Stimulated activated CD4-positive, alpha-beta T cell treated with anti-CD3 and anti-CD28 coated beads, Interleukin-12 subunit alpha, Interleukin-12 subunit beta, amount 100 ng/mL, for 4 hours (primary cell): Measurements from ENCODE around the gene RASGRP2.
"Not testable (repeated sequence)": the region's sequence is repeated elsewhere in the genome, so short reads cannot be mapped to it uniquely, and the experiment has no call there.

Experiments used
- DNase-seq: peaks from one replicate; pipeline ENCODE4 v3.0.0-alpha.2; 2020

Gene RASGRP2

GRCh38 chr11:64717268-64717578, 26.7 kb downstream of the RASGRP2 start:
- DNase-seq, result no peak

GRCh38 chr11:64716473-64717267, 27.3 kb downstream of the RASGRP2 start:
- no peak for DNase-seq

- DNase-seq, result no peak
Measured at GRCh38 chr11:64715756-64716472, 28.0 kb downstream of the RASGRP2 start.

- DNase-seq, result no peak
Measured at GRCh38 chr11:64715110-64715509, 28.8 kb downstream of the RASGRP2 start.

- no peak for DNase-seq
Measured at GRCh38 chr11:64714666-64715065, 29.3 kb downstream of the RASGRP2 start.

- DNase-seq, result no peak
Measured at GRCh38 chr11:64713781-64714363, 30.1 kb downstream of the RASGRP2 start.

- DNase-seq, result no peak
Measured at GRCh38 chr11:64713016-64713707, 30.8 kb downstream of the RASGRP2 start.

DNA sequence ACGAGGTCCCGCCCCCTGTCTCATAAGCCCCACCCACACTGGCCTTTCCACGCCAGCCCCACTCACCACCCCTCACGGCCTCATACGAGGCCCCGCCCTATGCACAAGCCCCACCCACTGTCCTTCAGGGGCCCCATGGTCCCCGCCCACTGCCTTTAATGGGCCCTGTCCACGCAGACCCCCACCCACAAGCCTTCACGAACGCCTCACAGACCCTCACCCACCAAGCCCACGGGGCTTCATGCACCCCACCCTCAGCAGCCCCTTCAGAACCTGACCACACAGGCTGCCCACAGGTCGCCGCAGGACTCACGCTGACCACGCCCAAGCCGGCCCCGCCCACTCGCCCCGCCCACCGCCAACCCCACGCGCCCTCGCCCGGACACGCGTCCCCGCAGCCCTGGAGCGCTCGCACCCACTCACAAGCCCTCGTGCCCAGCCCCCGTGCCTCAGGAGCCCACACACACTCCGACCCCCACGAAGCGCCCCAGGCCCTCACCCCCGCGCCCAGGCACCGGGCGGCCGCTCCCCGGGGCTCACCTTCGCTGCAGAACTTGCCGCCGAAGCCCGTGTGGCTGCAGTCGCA, 31.4 kb downstream of the RASGRP2 start:
- no peak for DNase-seq

DNA sequence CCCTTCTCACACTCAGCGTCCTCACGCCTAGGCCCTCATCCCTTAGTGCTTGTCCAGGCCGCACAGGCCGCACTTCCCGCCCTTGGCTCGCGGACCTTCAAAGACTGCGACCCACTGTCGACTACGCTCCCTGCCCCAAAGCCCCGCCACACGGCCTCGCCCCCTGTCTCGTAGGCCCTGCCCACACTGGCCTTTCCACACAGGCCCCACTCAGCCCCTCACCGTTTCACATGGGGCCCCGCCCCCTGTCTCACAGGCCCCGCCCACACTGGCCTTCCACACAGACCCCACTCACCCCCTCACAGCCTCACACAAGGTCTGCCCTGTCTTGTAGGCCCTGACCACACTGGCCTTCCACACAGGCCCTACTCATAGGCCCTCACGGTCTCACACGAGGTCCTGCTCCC, 32.0 kb downstream of the RASGRP2 start:
- DNase-seq, result no peak

DNA sequence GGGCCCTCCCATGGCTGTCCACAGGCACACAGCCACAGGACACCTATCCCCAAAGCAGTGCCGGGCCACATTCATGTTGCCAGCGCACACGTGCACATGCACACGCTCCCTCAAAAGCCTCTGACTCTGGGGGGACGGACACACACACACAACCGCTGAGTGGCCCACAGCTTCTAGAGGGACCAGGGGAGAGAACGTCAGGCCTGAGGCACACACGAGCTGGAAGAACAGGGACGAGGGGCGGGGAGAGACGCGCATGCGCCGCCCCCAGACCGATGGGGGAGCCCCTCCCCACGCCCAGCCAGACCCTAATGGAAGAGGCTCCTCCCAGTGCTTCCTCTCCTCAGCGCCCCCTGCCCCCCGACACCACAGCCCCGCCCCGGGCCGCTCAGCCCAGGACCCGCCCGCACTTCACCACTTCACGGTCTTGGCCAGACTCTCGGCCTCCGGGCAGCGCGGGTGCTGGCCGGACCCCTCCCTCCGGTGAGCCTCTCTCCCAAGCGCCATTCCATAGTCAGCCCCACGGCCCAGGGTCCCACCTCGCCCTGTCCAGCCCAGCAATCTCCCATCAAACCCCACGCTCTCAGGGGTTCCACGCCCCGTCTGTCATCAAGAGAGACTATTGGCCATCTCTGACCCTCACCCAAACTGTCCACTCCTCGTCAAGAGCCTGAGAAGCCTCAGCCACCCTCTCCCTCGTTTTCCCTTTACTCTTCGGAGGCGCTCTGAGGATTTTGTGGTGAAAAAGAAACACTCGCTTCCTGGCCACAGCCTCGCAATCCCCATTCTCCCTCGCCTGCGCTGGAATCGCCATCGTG, 32.6 kb downstream of the RASGRP2 start:
- no peak for DNase-seq

- DNase-seq, result no peak
Measured at GRCh38 chr11:64710418-64711137, 33.4 kb downstream of the RASGRP2 start.

DNA sequence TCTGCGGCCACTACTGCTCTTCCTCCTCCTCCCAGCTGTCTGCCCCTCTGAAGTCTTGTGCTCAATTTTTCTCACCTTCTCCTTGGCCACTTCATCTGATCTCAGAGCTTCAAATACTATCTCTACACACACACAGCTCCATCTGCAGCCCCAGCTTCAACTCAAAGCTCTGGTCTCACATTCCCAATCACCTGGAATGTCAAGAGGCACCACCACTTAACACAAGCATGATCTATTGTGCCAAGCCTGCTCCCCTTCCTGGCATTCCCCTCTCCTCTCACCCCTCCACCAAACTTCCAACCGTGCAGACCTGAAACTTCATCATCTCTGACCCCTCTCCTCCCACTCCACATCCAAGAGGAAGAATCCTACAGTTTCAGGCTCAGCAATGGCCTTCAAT, 38.4 kb downstream of the RASGRP2 start:
- DNase-seq, result no peak

DNA sequence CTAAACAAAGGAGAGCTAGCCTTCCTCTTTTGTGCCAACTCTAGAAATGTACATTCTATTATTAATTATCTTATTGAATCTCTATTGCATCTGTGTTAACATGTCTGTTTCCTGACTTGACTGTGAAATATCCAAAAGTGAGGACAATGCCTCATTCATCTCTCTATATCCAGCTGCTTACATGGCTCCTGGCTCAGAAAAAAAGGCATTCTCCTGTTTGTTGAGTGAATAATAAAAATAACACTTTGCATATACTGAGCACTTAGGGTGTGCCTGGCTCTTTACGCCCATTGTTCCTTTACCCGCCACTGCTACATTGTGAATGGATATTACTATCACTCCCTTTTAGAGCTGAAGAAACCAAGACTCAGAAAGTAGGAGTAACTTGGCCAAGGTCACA, 40.9 kb downstream of the RASGRP2 start:
- DNase-seq, result no peak

- not testable (repeated sequence) for DNase-seq
Measured at GRCh38 chr11:64701956-64702355, 42.0 kb downstream of the RASGRP2 start.

DNA sequence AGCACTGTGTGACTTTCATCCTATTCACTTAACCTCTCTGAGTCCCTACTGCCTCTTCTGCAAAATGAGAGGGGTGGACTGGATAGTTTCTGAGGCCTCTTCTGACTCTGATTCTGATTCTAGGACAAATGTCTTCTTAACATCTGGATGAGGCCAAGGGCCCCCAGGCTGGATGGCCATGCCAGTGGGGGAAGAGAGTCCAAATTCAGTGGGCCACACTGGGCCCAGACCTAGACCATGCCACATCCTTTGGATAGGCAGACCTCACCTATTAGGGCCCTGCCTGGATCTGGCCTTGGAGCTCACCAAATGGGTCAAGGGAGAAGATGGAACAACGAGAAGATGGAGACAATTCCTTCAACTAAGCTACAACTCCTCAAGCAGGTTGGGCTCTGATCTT, 45.5 kb downstream of the RASGRP2 start:
- no peak for DNase-seq

DNA sequence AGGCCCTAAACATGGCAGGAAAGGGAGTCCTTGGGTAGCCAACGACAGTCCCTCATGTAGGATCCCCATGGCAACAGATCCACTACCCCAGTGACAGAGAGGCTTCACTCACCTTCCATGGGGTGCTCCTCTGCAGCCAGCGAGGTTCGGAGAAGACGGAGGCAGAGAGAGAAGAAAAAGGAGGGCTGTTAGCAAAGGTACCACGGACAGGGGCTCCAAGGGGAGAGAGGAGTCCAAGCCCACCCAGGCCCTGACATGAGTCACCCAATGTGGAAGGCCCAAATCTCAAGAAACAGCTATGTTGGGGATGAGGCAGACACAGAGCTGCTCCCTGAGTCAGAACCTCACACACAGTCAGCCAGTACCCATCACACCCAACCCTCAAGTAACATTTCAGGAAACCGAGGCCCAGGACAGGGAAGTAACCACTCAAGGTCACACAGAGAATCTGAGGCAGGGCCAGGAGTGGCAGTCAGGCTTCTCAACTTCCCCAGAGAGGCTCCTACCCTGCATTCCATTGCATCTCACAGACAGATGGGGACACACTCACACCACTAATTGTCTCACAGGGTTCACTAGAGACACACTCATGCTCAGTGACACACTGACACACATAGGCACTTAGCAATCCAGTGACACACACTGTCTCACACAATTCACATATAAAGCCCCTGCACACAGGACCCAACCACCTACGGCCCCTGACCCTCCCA, 46.1 kb downstream of the RASGRP2 start:
- no peak for DNase-seq

DNA sequence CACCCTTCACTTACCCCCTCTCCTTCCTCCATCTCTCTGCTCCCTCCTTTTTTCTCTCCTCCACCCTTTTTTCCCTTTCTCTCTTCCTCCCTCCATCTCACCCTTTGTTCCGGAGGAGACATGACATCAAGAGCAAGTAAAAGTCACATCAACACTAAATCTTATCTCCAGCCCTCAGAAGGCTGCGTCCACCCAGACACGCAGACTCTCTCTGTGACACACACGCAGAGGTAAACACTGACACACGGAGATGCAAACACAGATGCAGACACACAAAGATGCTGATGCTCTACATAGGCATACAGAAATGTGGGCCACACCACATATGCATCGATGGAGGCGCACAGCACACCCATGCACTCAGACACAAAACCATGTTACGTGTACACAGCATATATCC, 47.9 kb downstream of the RASGRP2 start:
- DNase-seq, result no peak

DNA sequence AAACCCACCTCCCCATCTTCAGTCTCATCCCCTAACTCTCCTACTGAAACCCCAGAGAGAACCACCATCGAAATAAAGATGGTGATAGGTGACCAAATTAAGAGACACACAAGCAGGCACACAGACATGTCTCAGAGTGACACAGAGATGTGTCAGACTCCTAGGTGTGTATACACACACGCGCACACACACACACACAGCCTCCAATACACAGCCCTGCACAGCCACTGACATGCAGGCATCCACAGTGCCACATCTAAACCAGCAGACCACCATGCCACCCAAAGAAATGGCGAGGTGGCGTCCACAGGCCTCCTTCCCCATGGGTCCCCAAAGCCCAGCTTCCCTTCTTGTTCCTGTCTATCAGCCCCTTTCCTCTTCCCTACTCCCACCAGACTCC, 48.4 kb downstream of the RASGRP2 start:
- no peak for DNase-seq

GRCh38 chr11:64694821-64695365, 49.0 kb downstream of the RASGRP2 start:
- DNase-seq, result no peak

- DNase-seq, result no peak
Measured at GRCh38 chr11:64694026-64694755, 49.8 kb downstream of the RASGRP2 start.
